NCI-H460 (cell line): Measurements from ENCODE around the gene CASP6. TPM values are rescaled to one million over a fixed set of nuclear protein-coding genes. Genes with fewer than 3 reads are reported as not detected.

Experiments used
- DNase-seq: peaks from one replicate; pipeline ENCODE4 v3.0.0-alpha.2; 2016; ENCODE audit warnings: low read depth; ENCODE audit errors: extremely low read depth
- small RNA-seq, 2 experiments: library from RNA; depleted of rRNA; stranded (forward); fragments of <200 nt; gene quantifications; one replicate each; pipeline ENCODE3, GENCODE V24; 2014
- total RNA-seq: library from RNA; depleted of rRNA; stranded (reverse); fragments of >200 nt; shearing (Covaris generic); gene quantifications from 2 replicates; pipeline ENCODE4 v1.2.3, GENCODE V29; 2014; rRNA removed

The CASP6 gene
- total RNA-seq, 1 experiment from 2014 or later: 26.3 TPM

DNA sequence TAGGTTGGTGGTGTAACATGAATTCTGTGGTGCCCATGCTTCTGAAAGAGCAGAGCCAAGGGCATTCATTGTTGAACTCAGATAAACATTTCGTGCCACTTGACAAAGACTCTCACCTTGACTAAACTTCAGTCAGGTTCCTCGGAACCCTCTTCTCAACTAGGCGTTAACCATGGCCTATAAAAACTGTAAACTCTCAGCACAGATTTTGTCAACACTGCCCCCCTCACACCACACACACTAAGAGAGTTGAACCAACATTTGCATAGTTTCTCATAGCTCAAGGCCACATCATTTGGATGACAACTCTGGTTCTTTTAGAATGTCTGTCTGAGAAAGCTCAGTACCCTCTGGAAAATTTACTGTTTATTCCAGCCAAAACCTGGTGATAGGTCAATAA is 28.1 kb downstream of the CASP6 start:
- no peak for DNase-seq

GRCh38 chr4:109673303-109673702 is 29.9 kb downstream of the CASP6 start:
- DNase-seq: no peak

- DNase-seq: no peak
Observed at GRCh38 chr4:109672169-109672930, 30.9 kb downstream of the CASP6 start.

DNA sequence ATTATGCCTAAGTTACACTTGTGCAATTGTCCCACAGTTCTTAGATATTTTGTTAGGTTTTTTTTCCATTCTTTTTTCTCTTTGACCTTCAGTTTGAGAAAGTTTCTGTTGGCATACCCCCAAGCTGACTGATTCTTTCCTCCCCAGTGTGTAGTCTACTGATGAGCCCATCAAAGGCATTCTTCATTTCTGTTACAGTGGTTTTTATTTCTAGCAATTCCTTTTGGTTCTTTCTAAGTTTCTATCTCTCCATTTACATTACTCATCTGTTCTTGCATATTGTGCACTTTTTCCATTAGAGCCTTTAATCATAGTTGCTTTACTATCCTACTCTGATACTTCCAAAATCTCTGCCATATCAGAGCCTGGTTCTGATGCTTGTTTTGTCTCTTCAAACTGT is 31.9 kb downstream of the CASP6 start:
- DNase-seq: no peak

GRCh38 chr4:109665783-109666485 is 37.3 kb downstream of the CASP6 start:
- no peak for DNase-seq

GRCh38 chr4:109662771-109663170 is 40.5 kb downstream of the CASP6 start:
- DNase-seq: no peak

DNA sequence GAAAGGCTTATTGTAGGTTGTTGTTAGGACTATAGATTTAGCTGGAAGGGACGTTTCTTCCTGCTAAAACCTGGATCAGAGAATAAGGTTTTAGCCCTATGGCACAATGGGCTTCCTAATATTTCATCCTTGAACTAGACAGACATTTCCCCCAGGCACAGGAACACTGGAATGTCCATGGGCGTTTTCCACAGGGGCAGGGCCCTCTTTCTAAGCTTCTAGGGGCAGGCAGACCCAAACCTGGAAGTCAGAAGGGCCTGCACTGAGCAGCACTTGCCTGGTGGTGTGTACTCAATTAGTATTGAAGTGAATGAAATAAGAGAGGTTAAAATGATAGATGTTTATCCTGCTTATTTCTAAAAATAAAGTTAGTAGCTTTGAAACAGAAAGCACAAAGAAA is 41.1 kb downstream of the CASP6 start:
- no peak for DNase-seq

DNA sequence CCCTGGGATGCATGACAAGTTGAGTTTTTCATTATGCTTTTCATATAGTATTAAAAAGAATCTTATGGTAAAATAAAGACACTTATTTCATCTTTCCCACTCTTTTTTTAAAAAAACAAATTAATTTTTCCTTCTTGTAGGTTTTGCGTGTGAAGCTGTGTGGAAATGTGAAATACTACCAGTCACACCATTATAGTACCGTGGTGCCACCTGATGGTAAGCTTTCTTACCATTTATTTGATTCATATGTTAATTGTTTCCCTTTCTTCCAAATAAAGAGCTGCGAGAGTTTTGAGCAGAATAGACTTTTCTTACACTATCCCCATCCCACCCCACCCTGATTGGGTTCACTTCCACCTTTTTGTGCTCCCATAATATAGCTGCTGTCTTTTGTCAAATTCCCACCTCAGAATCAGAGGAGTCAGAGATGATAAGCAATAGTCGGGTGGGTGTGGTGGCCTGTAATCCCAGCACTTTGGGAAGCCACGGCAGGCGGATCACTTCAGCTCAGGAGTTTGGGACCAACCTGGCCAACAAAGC is 44.3 kb downstream of the CASP6 start:
- no peak for DNase-seq

GRCh38 chr4:109657854-109658418 is 45.3 kb downstream of the CASP6 start:
- DNase-seq: no peak

GRCh38 chr4:109655396-109655795 is 47.8 kb downstream of the CASP6 start:
- DNase-seq: no peak

DNA sequence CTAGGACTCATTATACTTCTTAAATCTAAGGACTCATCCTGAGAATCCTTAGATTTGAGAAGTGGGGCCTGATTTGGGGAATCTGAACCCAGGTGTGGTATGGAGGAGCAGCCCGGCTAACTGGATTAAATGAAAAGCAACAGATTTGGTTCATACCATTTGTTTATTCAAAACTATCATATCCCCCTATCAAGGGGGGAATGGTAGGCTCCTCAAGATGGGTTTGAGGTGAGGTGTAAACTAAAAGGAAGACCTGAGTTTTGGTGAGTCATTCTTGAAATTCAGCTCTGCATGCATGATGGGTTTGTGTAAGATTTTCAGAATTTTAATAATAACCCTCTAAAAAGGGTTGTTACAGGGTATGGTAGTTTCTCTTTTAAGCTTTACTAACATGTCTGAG is 53.4 kb downstream of the CASP6 start:
- no peak for DNase-seq

DNA sequence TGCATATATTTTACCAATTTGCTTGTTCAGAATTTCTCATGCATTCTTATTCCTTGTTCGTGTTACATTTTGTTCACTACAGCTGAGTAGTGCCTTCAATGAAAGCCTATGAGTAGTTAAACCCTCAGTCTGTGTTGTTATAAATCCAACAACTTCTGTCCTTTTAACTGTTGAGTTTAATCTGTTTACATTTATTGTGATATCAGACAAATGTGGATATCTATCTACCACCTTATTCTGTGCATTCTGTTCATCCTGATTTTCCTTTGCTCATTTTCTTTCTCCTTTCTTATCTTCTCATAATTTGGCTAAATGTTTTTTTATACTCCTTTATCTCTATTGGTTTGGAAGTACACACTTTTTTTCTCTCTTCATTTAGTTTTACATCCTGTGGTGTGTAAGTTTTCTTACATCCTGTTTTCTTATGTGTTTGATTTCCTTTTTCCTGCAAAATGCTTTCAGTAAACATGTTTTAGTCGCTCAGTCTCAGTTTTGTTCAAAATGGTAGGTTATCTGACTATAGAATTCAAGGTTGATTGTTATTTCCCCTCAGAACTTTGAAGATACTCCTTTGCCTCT is 54.2 kb downstream of the CASP6 start:
- DNase-seq: no peak

GRCh38 chr4:109648266-109648996 is 54.8 kb downstream of the CASP6 start:
- DNase-seq: no peak

GRCh38 chr4:109645874-109646710 is 57.2 kb downstream of the CASP6 start:
- no peak for DNase-seq

DNA sequence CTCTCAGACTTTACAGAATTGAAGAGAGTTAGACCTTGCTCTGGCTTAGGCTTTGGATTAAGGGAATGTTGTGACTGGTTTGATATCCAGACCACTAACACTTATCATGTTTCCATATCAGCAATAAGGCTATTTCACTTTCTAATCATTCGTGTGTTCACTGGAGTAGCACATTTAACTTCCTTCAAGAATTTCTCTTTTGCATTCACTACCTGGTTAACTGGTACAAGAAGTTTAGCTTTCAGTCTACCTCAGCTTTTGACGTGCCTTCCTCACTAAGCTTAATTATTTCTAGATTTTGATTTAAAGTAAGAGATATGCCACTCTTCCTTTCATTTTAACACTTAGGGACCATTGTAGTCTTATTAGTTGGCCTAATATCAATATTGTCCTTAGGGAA is 62.6 kb downstream of the CASP6 start:
- no peak for DNase-seq

Small RNAs within 50 kb of the gene (small RNA-seq; reads per million reads assigned to genes)
- gene HIGD1AP14: 0 to 0.18 reads per million in 2 experiments

Other genes starting within 250 kb of the CASP6 start
- gene MCUB, start 143.2 kb downstream of the CASP6 start, total RNA-seq: 11.9 and 14.3 TPM in 2 replicates
- gene PLA2G12A, start 26.6 kb upstream of the CASP6 start, total RNA-seq: 12.9 and 17.3 TPM in 2 replicates
- gene CFI, start 98.6 kb upstream of the CASP6 start, total RNA-seq: not detected in 2 replicates
- 16.7 and 21.2 TPM in 2 replicates for gene GAR1, start 112.3 kb upstream of the CASP6 start, total RNA-seq
- gene RRH, start 124.5 kb upstream of the CASP6 start, total RNA-seq: not detected in 2 replicates
- not detected in 2 replicates for gene LRIT3, start 144.7 kb upstream of the CASP6 start, total RNA-seq
- gene EGF, start 209.4 kb upstream of the CASP6 start, total RNA-seq: 13.6 and 15.6 TPM in 2 replicates